Measurements from ENCODE around the gene ZNHIT2. TPM values are rescaled to one million over a fixed set of nuclear protein-coding genes. Genes with fewer than 3 reads are reported as not detected.
A peak's percentile ranks its signal among the peaks of the same experiment; 100 is the strongest.

The ZNHIT2 gene
- total RNA-seq, 1 donor from 2014 or later: 8.1 TPM

DNA sequence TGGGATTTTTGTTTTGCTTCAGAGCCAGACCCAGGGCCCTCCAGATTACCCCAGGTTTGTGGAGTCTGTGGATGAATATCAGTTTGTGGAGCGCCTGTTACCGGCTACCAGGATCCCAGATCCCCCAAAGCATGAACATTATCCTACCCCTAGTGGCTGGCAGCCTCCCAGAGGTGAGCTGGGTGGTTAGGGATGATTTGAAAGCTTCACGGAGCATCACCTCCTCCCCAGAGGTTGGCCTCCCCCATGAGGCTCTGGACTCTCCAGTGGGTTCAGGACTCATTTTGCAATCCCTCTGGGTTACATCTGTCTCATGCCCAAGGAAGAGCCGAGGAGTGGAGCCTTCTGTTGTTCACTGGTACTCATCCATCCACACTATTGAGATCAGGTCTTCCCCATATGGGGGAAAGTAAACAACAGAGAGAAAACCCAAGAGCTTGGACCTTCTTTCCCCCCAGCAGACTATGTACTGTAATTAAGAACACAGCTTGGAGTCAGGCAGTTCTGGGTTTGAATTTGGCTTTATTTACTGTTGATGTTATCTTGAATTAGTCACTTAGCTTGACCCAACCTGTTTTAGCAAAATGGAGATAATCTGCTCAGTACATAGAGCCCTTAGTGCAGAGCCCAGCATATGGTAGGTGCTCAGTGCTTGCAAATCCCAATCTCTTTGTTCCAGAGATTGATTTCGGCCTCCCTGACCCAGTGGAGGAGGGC, 7.1 kb upstream of the ZNHIT2 start:
- Mint-ChIP-seq H3K27me3 (ENCODE audit: low read depth, unreplicated experiment) (no peaks in the 10 kb centered on the region), H3K27ac (ENCODE audit: unreplicated experiment) (no peak overlapping the region), H3K36me3 (ENCODE audit: low read depth, unreplicated experiment) (peaks cover 16% of the 10 kb centered on the region), H3K4me3 (ENCODE audit: unreplicated experiment) (peak overlapping the region; percentile 66), H3K4me1 (ENCODE audit: low read depth, unreplicated experiment) (peaks cover 10% of the 10 kb centered on the region), H3K9me3 (ENCODE audit: unreplicated experiment) (no peaks in the 10 kb centered on the region)
- H3K9me3 ChIP-seq (ENCODE audit: insufficient read depth, low read depth, low read length): no peaks in the 10 kb centered on the region
- FAIRE-seq (no peak), DNase-seq (ENCODE audit: low read depth) (no peak)
- H3K4me1 ChIP-seq (ENCODE audit: insufficient read depth, low read length): peaks cover 12% of the 10 kb centered on the region
- no peak overlapping the region for H3K27ac ChIP-seq (ENCODE audit: low read depth, low read length)
- no peak overlapping the region for H3K4me2 ChIP-seq (ENCODE audit: low read length)
- TF ChIP-seq, protein P1, sequence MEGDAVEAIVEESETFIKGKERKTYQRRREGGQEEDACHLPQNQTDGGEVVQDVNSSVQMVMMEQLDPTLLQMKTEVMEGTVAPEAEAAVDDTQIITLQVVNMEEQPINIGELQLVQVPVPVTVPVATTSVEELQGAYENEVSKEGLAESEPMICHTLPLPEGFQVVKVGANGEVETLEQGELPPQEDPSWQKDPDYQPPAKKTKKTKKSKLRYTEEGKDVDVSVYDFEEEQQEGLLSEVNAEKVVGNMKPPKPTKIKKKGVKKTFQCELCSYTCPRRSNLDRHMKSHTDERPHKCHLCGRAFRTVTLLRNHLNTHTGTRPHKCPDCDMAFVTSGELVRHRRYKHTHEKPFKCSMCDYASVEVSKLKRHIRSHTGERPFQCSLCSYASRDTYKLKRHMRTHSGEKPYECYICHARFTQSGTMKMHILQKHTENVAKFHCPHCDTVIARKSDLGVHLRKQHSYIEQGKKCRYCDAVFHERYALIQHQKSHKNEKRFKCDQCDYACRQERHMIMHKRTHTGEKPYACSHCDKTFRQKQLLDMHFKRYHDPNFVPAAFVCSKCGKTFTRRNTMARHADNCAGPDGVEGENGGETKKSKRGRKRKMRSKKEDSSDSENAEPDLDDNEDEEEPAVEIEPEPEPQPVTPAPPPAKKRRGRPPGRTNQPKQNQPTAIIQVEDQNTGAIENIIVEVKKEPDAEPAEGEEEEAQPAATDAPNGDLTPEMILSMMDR (IDR thresholded peaks at IDR 0.05; ENCODE audit: insufficient read depth, low read depth, low read length): no peak
- no peak for TF ChIP-seq EZH2 (IDR thresholded peaks at IDR 0.05; ENCODE audit: insufficient read depth, low read length)
- peaks cover 55% of the 10 kb centered on the region for H3K79me2 ChIP-seq (ENCODE audit: insufficient read depth, low read length)
- H3K4me3 ChIP-seq (ENCODE audit: insufficient read depth, low read depth, low read length): no peak overlapping the region
- H3K36me3 ChIP-seq (ENCODE audit: insufficient read depth, low read length): peaks cover 39% of the 10 kb centered on the region
- no peaks in the 10 kb centered on the region for H3K27me3 ChIP-seq (ENCODE audit: insufficient read depth, low read length)
- H2AFZ ChIP-seq (ENCODE audit: low read depth, low read length): no peak overlapping the region
- H4K20me1 ChIP-seq (ENCODE audit: insufficient read depth, low read length): peaks cover 50% of the 10 kb centered on the region
- H3K9ac ChIP-seq (ENCODE audit: low read length): no peak overlapping the region

DNA sequence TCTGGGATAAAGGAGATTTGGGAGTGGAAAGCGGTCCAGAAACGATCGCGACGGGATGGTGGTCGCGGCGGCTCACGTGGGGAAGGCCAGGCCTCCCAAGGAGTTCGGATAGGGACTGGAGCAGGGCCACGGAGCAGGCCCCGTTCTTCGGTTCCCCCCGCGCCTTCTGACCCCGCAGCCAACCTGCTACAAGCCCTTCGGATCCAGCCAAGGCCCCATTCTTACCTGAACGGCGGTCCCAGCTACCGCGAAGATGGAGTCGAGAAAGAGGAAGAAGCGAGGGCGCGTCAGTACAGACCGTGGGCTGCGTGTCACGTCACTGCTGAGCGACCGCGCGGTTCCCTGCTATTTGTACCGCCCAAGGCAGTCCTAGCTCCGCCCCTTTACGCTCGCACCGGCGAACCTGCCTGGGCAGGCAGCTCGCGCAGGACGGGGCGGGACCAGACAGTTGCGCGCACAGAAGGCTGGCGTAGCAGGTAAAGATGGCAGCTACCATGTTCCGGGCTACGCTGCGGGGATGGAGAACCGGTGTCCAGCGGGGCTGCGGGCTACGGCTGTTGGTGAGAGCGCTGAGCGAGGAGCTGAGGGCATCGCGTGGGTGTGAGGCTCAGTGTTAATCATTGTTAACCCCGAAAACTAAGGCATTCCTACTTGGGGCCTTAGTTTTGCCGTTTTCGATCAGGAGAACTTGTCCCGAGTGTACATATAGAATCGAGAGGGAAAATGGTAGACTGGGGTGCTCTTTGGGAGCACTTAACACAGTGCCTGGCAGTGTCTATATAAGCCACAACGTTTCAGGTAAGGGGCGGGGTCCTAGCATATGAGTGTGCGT, 4.6 kb upstream of the ZNHIT2 start, which contains the start of the genes FAU and MRPL49:
Gene FAU, minus strand, starts transcription at position 270 of the 832 bp plus-strand sequence. CDS start 321 bp downstream, outside the sequence.
Gene MRPL49, plus strand, starts transcription at position 457 of the 832 bp plus-strand sequence. Its CDS starts 26 bp downstream, at position 483.
- H3K9ac ChIP-seq (ENCODE audit: low read length): peak within 1 kb of the TSS; percentile 98
- Mint-ChIP-seq H3K27me3 (ENCODE audit: low read depth, unreplicated experiment) (no peaks in the 10 kb centered on the region), H3K9me3 (ENCODE audit: unreplicated experiment) (no peaks in the 10 kb centered on the region), H3K27ac (ENCODE audit: unreplicated experiment) (peak within 1 kb of the TSS; percentile 99), H3K36me3 (ENCODE audit: low read depth, unreplicated experiment) (peaks cover 18% of the 10 kb centered on the region), H3K4me3 (ENCODE audit: unreplicated experiment) (peak within 1 kb of the TSS; percentile 100), H3K4me1 (ENCODE audit: low read depth, unreplicated experiment) (peaks cover 12% of the 10 kb centered on the region)
- H4K20me1 ChIP-seq (ENCODE audit: insufficient read depth, low read length): peaks cover 38% of the 10 kb centered on the region
- H3K27me3 ChIP-seq (ENCODE audit: insufficient read depth, low read length): no peaks in the 10 kb centered on the region
- H3K4me1 ChIP-seq (ENCODE audit: insufficient read depth, low read length): peaks cover 13% of the 10 kb centered on the region
- peaks cover 58% of the 10 kb centered on the region for H3K79me2 ChIP-seq (ENCODE audit: insufficient read depth, low read length)
- H2AFZ ChIP-seq (ENCODE audit: low read depth, low read length): peak within 1 kb of the TSS; percentile 80
- DNase-seq (ENCODE audit: low read depth) (peak; percentile 92), FAIRE-seq (no peak)
- H3K27ac ChIP-seq (ENCODE audit: low read depth, low read length): peak within 1 kb of the TSS; percentile 82
- H3K9me3 ChIP-seq (ENCODE audit: insufficient read depth, low read depth, low read length): no peaks in the 10 kb centered on the region
- peak within 1 kb of the TSS; percentile 95 for H3K4me3 ChIP-seq (ENCODE audit: insufficient read depth, low read depth, low read length)
- H3K4me2 ChIP-seq (ENCODE audit: low read length): peak within 1 kb of the TSS; percentile 97
- peaks cover 24% of the 10 kb centered on the region for H3K36me3 ChIP-seq (ENCODE audit: insufficient read depth, low read length)
- TF ChIP-seq EZH2 (IDR thresholded peaks at IDR 0.05; ENCODE audit: insufficient read depth, low read length): no peak
- TF ChIP-seq, protein P1 (IDR thresholded peaks at IDR 0.05; ENCODE audit: insufficient read depth, low read depth, low read length): no peak

All from astrocyte (in vitro differentiated cells and primary cell).